ES-I3 (cell line): ENCODE measurements around the gene ORM2.

Experiments
- H3K36me3 ChIP-seq: 2 replicates; pipeline ENCODE4 v1.6.1; 2013; ENCODE audit warnings: mild to moderate bottlenecking, low read length, control low read depth, moderate library complexity; ENCODE audit not compliant: insufficient read depth
- H3K4me1 ChIP-seq: 2 replicates; pipeline ENCODE4 v1.6.1; 2013; ENCODE audit warnings: mild to moderate bottlenecking, control low read depth, low read length; ENCODE audit not compliant: insufficient read depth
- H3K9ac ChIP-seq: 2 replicates; pipeline ENCODE4 v1.6.1; 2013; ENCODE audit warnings: low read depth, mild to moderate bottlenecking, low read length, moderate library complexity
- H3K9me3 ChIP-seq: 2 replicates; pipeline ENCODE4 v1.6.1; 2013; ENCODE audit warnings: mild to moderate bottlenecking, low read length, moderate library complexity; ENCODE audit not compliant: control insufficient read depth, insufficient read depth

The ORM2 gene

DNA sequence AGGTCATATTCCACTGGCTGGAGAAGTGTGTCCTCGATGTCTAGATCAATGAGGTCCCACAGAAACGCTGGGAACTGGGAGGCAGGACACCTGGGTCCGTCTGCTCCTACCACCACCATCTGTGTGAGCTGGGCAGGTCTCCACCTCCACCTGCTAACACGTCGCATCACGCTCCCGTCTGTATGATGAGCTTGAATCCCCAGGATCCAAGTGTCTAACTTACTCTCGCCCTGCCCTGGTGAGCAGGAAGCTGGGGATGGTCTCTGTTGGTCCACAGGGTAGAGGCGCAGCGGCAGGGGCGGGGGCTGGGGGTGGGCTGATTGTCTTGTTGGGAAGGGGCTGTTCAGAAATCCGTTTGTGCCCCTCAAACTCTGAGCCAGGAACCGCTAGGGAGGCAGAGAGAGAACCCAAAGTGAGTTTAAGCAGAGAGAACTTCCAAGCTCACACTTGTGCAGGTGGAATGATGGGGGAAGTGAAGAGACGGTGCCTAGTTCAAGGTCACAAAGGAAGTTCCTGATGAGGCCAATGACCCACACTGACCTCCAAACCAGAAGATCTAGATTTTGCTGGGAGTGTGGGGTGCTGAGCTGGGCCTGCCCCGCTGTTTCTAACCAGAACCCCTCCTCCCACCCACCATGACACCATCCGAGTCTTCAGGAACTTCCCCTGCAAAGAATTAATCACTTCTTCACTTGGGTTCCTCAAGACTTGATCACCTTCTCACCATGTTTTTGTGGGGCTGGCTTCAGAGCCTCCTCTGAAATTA, 21.1 kb downstream of the ORM2 start:
- Histone ChIP-seq H3K9me3 (no peaks in the 10 kb centered on the region), H3K4me1 (peaks cover 15% of the 10 kb centered on the region), H3K9ac (no peak overlapping the region), H3K36me3 (peaks cover 38% of the 10 kb centered on the region)

DNA sequence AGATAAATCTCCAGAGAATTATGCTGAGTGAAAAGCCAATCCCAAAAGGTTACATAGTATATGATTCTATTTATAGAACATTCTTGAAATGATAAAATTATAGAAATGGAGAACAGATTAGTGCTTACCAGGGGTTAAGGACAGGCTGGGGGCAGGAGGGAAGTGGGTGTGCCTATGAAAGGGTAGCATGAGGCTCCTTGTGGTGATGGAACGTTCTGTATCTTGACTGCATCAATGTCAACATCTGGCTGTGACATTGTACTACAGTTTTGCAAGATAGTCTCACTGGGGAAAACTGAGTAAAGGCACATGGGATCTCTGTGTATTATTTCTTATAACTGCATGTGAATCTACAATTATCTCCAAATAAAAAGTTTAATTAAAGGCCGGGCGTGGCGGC, 22.3 kb downstream of the ORM2 start:
- Histone ChIP-seq H3K9ac (no peak overlapping the region), H3K9me3 (no peaks in the 10 kb centered on the region), H3K4me1 (peaks cover 15% of the 10 kb centered on the region), H3K36me3 (peaks cover 37% of the 10 kb centered on the region)

DNA sequence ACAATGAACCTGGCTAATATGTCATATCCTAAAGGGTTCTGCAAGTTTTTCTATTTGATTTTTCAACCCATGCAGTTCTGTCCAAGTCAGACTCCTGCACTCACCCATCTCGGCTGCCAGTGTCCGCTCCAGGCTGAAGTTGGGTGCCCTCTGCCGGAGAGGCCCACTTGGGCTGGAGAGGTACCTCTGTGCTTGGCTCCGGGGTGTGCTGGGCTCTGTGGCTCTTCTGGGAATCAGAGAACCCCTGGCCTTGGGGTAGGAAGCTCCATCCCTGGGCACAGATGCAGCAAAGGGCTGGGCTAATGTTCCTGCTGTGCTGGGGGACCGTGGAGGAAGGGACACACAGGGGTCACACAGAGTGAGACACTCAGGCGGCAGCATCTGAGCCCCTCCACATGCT, 26.2 kb downstream of the ORM2 start:
- H3K9me3 ChIP-seq = no peaks in the 10 kb centered on the region
- no peaks in the 10 kb centered on the region for H3K4me1 ChIP-seq
- no peak overlapping the region for H3K9ac ChIP-seq
- H3K36me3 ChIP-seq = peaks cover 32% of the 10 kb centered on the region

DNA sequence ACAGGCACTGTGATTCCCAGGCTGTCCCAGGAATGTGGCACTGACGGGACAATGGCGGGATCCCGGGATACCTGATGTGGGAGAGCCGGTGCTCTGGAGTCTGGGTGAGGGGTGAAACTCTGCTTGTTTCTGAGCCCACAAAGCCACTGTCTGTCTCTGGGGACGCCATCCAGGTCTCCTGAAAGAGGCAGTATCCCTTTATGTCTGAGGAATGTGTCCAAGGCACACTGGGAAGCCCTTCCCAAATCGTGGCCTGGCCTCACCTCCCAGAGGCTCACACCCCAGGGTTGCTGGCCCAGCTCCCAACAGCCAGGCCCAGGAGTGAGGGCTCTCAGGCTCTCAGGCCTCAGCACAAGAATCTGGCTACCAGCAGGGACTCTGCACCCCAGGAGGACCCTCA, 27.1 kb downstream of the ORM2 start:
- Histone ChIP-seq H3K9ac (no peak overlapping the region), H3K36me3 (peaks cover 42% of the 10 kb centered on the region), H3K9me3 (no peaks in the 10 kb centered on the region), H3K4me1 (no peaks in the 10 kb centered on the region)

DNA sequence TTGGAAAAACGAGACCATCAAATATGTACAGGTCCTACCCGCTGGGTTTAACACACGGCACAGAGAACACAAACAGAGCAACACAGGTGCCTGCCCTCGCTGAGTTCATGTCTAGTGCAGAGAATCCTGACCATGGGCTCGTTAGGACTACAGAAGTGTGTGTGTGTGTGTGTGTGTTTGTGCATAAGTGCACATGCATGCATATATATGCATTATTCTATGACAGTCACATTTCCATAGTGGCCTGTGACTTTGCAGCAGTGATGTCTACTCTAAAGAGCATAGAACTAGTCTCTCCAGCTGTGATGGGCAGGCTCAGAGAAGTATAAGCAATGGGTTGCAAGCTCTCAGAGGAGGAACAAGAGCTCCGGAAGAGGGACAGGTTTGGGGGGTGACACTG, 27.7 kb downstream of the ORM2 start:
- Histone ChIP-seq H3K4me1 (no peaks in the 10 kb centered on the region), H3K9me3 (no peaks in the 10 kb centered on the region), H3K9ac (no peak overlapping the region), H3K36me3 (peaks cover 42% of the 10 kb centered on the region)

DNA sequence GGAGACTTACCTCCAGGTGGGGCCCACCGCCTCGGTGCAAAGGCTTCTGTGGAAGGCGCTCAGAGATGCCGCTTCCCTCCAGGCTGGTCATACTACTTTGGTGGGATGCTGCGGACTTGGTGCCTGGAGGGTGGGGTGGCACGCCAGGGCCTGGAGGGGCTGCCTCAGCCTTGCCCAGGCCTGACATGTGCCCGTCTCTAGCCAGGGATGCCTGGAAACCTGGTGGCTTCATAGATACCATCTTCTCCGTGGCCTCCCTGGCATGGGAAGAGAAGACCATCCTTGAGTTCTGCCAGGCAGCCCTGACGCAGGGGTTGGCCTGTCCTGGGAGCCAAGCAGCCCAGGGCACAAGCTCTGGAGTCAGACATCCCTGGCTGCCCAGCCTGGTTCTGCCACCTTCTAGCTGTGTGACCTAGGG, 28.3 kb downstream of the ORM2 start:
- Histone ChIP-seq H3K9ac (no peak overlapping the region), H3K9me3 (no peaks in the 10 kb centered on the region), H3K4me1 (no peaks in the 10 kb centered on the region), H3K36me3 (peaks cover 42% of the 10 kb centered on the region)

DNA sequence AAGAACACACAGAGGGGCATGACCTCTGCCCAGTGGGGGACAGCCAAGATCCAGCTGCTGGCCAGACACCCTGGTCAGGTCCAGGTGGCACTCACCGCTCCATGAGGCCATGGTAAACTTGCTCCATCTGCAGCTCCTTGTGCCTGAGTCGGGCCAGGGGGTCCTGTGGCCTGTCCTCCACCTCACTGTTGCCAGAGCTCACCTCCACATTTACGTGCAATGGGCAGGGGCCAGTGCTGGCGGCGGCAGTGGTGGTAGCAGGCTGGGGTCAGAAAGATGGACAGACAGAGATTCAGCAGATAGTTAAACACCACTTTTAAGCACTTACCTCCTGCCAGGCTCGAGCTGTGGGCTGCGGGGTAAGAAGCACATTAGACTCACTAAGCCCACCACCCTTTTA, 30.1 kb downstream of the ORM2 start:
- no peaks in the 10 kb centered on the region for H3K4me1 ChIP-seq
- no peak overlapping the region for H3K9ac ChIP-seq
- H3K9me3 ChIP-seq = no peaks in the 10 kb centered on the region
- peaks cover 52% of the 10 kb centered on the region for H3K36me3 ChIP-seq

DNA sequence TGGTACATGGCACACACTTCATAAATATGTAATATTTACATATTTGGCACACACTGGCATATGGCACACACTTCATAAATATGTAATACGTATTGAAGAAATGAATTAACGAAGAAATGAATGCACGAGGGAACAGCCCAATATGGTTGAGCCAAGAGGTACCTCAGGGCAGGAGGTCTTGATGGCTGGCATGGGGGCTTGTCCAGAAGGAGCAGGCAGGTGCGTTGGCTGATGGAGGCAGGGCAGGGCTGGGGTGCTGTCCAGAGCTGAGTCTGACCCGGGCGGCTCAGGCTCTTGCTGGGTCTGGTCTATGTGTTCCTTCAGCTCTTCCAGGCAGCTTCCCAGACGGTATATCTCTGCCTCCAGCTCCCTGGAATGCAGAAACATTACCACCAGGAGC, 31.9 kb downstream of the ORM2 start:
- peaks cover 41% of the 10 kb centered on the region for H3K36me3 ChIP-seq
- no peak overlapping the region for H3K9ac ChIP-seq
- H3K4me1 ChIP-seq = no peaks in the 10 kb centered on the region
- H3K9me3 ChIP-seq = no peaks in the 10 kb centered on the region

DNA sequence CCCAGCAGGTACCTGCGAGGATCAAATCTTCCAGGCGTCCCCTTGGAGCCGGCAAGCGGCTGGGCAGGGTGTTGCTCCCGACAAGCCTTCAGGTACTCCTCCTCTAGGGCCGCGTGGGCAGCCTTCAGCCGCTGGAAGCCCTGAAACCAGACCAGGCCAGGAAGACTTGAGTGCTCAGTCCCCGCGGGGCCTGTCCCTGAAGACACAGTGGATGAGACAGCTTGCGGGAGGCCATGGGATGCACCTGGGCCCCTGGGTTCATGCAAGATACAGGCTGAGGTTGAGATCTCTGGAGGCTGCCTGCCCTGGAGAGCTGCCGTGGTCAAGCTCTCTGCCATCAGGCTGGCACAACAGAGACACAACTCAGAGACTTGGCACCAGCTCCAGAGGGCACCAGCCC, 32.7 kb downstream of the ORM2 start:
- Histone ChIP-seq H3K9me3 (no peaks in the 10 kb centered on the region), H3K36me3 (peaks cover 37% of the 10 kb centered on the region), H3K9ac (no peak overlapping the region), H3K4me1 (peaks cover 5% of the 10 kb centered on the region; the same call in 1 of the 2 replicates)

DNA sequence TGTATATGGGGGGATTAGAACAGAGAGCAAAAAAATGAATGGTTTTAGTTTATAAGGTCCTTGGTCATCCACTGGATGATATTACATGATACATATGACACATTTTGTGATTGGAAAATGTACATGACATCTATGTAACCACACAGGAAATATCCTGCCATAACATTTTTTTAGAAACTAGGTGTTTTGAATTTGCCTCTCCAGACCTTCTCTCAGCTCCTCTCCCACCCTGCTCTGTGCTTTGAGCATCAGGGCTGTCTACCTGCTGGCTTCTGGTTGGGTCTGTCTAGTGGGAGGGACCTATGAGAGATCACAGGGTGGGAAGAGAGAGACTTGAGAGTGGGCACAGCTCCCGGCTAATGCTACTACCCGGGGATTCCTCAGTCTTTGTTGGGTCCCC, 33.8 kb downstream of the ORM2 start:
- H3K9me3 ChIP-seq = no peaks in the 10 kb centered on the region
- H3K9ac ChIP-seq = no peak overlapping the region
- H3K36me3 ChIP-seq = peaks cover 37% of the 10 kb centered on the region
- peaks cover 5% of the 10 kb centered on the region; the same call in 1 of the 2 replicates for H3K4me1 ChIP-seq

DNA sequence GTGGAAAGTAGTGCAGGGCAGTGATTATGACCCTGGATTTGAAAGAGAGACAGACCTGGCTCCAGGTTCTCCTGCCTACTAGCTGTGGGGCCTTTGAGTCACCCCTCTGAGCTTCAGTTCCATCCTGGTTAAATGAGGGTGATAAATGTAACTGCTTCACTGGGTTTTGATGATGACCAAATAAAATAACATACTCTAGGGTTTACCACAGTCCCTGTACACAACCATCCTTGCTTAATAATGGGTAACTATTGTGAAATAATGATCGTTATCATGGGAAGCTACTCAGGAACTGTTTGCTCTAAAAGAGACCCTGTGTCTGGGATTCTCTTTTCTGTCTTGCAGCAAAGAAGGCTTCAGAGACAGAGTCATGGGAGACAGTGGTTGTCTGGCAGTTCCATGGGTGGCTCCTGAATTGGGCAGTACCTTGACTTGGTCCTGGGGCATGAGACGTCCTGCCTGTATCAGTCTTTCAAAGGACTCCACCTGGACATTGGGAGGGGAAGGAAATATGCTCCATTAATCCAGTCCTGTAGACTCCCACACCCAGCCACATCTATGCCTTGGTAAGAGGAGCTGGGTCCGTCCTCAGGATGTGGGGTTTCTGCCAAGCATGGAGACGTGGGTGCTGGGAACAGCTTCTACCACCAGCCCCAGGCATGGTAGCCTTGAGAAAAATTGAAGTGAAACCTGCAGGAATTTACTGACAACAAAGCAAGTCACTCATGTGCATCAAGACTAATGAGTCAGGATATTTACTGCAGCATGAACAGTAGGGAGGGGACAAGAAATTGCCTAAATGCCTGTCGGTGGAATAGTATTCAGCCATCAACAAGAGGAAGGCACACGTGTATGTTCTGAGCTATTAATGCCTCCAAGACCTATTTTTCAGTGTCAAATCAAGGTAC, 34.7 kb downstream of the ORM2 start:
- peaks cover 9% of the 10 kb centered on the region for H3K4me1 ChIP-seq
- no peak overlapping the region for H3K9ac ChIP-seq
- peaks cover 35% of the 10 kb centered on the region for H3K36me3 ChIP-seq
- no peaks in the 10 kb centered on the region for H3K9me3 ChIP-seq

DNA sequence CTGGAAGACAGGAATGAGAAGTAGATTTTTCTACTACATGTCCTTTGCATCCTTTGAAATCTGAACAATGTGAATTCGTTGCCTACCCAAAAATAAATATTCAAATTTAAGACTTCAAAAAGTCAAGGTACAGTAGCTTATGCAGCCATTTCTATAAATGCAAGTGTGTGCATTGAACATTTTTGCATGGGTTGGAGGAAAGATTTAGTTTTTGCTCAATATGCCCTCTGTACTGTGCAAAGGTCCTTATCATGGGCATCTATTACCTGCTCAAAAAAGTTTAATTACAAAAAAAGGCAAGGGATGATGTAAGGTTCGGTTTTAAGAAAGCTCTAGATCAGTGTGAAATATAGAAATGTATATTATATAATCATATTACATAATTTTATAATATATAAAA, 35.5 kb downstream of the ORM2 start:
- H3K4me1 ChIP-seq = peaks cover 17% of the 10 kb centered on the region
- peaks cover 32% of the 10 kb centered on the region for H3K36me3 ChIP-seq
- H3K9me3 ChIP-seq = no peaks in the 10 kb centered on the region
- H3K9ac ChIP-seq = no peak overlapping the region

DNA sequence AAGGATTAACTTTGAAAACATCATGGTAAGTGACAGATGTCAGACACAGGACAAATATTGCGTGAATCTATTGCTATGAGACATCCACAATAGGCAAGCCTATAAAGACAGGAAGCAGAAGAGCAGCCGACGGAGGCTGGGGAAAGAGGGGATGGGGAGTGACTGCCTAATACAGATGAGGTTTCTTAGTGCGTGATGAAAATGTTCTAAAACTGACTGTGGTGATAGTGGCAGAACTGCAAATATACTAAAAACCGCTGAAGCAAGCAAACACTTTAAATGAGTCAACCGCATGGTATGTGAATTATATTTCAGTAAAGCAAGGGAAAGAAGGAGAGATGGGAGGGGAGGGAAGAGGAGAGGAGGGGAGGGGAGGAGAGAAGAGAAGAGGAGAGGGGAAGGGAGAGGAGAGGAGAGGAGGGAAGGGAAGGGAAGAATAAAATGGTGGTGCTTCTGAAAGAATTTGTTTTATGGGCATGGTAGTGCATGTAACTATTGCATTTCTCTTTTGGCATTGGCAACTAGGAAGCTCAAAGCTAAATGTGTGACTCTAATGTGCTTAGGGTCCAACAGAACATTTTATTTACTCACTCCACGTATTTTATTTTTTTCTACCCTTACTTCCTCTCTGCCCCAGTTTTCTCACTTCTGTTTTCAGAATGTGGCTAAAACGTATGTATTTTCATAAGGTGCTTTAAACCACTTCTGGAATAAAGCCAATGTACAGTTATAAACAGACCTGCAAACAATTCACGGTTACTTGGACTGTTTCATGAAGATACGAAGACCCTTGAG, 36.9 kb downstream of the ORM2 start:
- Histone ChIP-seq H3K36me3 (peaks cover 19% of the 10 kb centered on the region), H3K4me1 (peaks cover 28% of the 10 kb centered on the region), H3K9ac (no peak overlapping the region), H3K9me3 (no peaks in the 10 kb centered on the region)

DNA sequence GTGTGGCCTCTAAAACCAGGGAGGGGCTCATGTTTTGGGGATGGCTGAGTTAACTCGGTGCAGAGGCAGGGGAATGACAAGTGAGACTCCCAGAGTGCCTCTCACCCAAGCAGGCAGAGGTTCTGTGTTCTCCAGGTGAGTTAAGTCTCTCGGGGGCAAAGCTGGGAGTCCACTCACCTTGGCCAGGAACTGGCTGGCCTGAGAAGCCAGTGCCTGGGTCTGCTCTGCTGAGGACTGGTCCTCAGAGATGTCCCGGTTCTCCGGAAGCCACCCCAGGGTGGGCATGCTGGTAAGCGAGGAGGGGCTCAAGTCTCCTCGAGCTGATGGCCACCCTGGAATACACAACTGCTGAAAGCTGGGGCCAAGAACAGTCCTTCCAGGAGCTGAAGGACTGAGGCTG, 37.7 kb downstream of the ORM2 start:
- peaks cover 16% of the 10 kb centered on the region for H3K36me3 ChIP-seq
- no peak overlapping the region for H3K9ac ChIP-seq
- H3K4me1 ChIP-seq = peaks cover 37% of the 10 kb centered on the region

More for the DNA sequence above, 37.7 kb downstream of the ORM2 start:
- H3K9me3 ChIP-seq = no peaks in the 10 kb centered on the region
